Jurkat, Clone E6-1 (cell line): ENCODE data around the gene ACTL8. TPM values are rescaled to one million over a fixed set of nuclear protein-coding genes. Genes with fewer than 3 reads are reported as not detected.

ENCODE experiments used
- DNase-seq: peaks from one replicate; pipeline ENCODE4 v3.0.0-alpha.2; 2011; ENCODE audit warnings: low read depth, low spot score
- H3K4me3 ChIP-seq: 2 replicates; pipeline ENCODE4 v1.5.1; 2011; ENCODE audit warnings: mild to moderate bottlenecking, low read length, control low read depth, moderate library complexity
- polyA plus RNA-seq: library from polyadenylated mRNA; unstranded; fragments of >200 nt; gene quantifications from one replicate; pipeline ENCODE4 v1.2.1, GENCODE V29; 2012; ENCODE audit warnings: missing spikeins; ENCODE audit not compliant: insufficient read length, insufficient read depth

ACTL8 gene, protein sequence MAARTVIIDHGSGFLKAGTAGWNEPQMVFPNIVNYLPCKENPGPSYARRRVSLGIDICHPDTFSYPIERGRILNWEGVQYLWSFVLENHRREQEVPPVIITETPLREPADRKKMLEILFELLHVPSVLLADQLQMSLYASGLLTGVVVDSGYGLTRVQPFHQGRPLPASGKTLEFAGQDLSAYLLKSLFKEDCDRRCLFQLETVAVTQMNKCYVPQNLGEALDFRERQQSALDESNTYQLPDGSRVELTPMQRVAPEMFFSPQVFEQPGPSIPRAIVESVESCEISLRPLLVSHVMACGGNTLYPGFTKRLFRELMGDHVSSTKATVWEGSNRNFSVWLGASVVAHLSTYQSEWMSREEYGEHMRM
- polyA plus RNA-seq: not detected

DNA sequence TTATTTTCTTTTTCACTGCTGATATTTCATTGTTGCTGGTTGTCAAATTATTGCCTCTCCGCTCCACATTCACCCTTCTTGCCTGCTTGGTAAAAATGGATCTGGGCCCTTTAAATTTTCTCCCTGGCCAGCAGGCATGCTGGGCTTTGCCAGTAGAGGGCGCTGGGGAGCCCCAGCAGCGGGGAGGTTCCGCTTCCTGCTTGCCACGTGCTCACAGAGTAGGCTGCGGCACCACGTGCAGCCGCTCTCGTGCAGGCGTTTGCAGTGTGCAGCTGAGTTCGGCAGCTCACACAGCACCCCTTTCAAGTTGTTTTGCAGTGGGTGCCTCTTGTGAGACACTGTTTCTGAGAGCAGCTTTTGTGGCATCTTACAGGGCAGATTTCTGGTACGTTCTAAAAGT, at the start of gene ACTL8:
TSS of gene ACTL8 (plus strand) at position 214 of the 400 bp plus-strand sequence. CDS start 67,676 bp downstream, outside the sequence.
- DNase-seq: no peak
- no peak within 1 kb of the TSS for H3K4me3 ChIP-seq

DNA sequence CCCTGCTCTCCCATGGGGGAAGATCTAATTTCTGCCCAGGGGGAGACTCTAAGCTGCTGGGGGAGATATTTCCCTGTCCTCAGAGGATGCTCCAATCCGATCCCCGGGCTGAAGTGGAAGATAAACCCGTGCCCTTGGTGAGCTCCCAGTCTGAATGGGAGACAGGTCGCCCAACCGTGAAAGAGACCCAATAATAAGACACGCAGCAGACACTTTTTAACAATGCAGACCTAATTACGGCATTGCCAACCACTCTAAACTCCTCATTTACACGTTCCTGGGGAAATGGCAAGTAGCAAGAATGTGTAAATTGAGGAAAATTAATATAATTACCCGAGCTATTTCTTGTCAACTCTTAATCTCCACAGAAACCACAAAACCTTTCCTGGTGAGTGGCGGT, 48.7 kb upstream of the ACTL8 start:
- H3K4me3 ChIP-seq: no peak overlapping the region
- no peak for DNase-seq

DNA sequence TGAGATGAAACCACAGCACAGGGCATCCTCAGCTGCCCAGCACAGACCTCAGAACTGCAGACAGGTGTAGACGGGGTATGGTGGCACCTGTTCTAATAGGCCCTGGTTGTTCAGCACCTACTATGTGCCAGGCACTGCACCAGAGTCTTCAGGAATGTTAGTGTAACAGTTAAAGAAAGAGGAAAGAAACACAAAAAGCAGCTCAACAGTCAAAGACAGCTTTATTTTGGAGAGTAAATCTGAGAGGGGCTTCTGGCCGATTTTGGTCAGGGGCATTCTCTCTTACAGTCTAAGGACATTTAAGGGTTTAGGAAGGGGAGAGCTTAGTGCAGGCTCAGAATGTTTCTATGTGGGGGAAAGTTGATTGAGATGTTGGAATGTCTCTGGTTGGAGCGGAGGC, 45.2 kb upstream of the ACTL8 start:
- DNase-seq: no peak
- no peak overlapping the region for H3K4me3 ChIP-seq

DNA sequence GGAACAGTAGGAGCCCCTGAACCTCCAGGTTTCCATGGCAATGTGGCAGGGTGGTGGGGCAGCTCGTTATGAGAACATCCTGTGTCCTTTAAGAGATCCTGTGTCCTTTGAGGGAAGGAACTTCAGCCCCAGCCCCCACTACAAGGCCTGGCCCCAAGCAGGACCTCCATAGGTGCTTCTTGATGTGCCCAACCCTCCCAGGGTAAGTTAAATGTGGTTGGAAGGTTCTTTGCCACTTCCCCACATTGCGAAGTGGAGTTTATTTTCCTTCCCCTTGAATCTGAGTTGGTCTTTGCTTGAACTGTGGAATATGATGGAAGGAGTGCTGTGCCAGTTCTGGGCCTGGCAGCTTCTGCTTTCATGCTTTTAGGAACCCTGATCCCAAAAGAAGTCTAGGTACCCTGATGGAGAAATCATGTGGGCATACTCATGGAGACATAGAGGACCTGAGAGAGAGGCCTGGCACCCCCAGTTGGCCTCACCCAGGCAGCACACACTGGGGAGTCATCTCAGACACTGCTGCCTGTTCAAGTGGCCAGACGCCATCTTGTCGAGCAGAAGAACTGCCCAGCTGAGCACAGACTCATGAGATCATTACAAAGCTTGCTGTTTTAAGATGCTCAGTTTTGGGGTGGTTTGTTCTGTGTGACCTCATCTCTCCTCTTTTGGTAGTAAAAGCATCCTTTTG, 44.1 kb upstream of the ACTL8 start:
- no peak for DNase-seq
- no peak overlapping the region for H3K4me3 ChIP-seq

DNA sequence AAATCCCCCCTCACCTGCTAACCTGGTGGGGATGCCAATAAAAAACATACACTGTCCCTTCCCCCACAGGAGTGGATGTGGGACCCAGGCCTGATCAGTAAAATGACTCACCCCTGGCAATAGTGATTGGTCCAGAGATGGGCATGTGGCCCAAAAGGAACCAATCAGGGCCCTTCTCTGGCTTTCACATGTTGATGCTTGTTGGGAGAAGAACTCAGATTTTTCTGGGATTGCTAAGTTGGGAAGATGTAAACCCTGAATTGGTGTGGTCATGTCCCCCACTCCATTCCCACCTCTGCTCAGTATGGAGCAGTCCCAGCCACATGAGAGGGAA, 43.6 kb upstream of the ACTL8 start:
- no peak overlapping the region for H3K4me3 ChIP-seq
- DNase-seq: no peak

DNA sequence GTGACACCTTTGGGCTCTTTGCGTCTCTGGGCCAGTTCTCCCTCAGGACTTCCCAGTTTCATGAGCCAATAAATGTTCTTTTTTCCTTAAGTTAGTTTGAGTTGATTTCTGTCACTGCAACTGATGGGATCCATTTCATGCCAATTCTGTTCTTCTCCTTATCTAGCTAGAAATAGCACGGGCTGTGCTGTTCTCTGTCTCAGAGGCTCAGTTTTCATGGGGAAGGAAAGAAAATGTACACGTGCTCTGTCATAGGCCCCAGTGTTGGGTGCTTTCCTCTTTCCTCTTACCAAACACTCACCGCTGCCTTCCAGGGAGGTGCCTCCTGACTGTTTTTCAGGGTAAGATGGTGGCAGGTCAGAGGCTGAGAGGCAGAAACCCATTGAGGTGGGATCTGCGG, 43.2 kb upstream of the ACTL8 start:
- DNase-seq: no peak
- no peak overlapping the region for H3K4me3 ChIP-seq

DNA sequence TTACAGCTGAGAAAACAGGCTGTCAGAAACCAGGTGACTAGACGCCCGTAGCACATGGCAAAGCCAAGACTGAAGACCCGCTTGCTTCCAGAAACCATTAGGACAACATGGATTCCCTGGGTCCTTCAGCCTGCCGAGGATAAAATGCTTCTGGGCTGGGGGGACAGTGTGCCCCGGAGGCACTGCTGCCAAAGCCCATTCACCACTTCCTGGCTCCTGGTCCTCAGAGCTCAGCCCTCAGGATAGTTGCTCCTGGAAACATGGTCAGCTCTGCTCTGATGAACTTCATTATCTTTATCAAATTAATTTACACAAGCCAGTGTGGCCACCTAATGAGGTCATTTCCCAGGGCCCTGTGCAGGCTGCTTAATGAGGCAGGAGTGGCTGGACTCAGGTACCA, 41.1 kb upstream of the ACTL8 start:
- no peak overlapping the region for H3K4me3 ChIP-seq
- DNase-seq: no peak

DNA sequence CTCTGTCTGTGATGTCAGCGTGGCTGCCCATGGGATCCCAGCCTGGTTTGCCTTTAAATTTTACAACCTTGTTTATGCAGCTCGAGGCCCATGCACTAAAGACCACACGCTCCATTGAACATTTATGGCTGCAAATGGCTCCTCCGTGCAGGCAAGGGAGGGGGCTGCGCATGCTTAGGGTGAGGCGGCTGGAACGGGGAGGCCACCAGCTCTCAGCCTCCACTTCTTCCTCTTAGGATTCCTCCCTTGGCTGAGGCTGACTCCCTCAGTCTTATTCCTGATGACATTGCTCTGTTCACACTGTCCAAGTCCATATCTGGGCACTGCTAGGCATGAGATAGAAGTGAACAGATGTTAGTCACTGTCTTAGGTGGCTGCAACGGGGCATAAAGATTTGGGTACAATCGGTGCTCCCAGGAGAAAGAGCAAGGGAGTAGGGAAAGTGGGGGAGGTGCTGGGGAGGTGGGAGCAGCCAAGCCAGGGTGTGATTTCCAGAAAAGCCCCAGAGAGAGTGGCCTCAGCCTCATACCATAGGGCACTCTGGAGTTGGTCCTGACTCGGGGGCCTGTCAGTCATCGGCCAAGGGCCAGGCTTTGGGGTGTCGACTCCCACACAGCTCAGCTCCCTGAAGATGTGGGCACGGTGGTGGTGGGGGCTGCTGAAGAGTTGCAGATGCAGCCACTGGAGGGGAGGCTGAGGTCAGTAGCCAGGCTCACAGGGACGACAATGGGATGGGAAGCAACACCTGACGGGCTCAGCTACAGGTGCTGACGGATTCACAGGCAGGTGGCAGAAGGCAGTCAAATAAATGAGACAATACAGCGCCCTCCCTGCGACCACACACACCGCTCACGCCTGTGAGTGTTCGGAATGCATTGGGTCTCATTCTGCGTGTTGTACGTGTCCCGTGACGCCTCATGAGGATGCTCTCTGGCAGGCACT, 37.3 kb upstream of the ACTL8 start:
- H3K4me3 ChIP-seq: no peak overlapping the region
- DNase-seq: no peak

DNA sequence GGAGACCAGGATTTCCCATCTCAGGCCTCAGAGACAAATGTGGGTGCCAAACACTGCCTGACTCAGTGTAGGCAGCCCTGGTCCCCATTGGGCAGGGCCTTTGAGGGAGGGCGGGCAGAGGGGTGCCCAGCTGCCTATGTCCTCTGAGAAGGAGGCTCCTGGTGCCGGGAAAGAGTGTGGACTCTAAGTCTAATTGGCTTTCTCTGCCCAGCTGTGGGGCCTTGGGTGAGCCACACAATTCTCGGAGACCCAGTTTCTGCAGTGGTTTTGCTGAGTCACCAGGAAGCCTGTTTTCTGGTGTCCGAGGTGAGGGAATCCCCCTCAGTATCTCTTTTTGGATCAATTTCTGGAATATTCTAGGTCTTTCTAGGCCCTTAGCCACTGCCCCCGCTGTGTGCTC, 35.3 kb upstream of the ACTL8 start:
- no peak overlapping the region for H3K4me3 ChIP-seq
- DNase-seq: no peak

DNA sequence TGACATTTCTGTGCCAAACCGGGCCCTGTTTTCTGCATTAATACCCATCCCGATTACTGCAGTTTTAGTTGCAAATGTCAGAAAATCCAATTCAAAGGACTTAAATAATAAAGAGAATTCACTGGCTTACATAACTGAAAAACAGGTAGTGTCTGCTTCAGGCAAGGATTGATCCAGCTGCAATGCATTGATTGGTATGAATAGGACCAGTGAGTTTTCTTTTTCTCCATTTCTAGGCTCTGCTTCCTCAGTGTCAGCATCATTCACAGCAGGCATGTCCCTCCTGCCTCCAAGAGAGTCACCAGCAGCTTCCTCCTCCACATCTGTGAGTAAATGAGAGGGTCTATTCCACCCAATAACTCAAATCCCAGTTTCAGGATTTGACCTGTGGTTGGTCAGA, 33.7 kb upstream of the ACTL8 start:
- H3K4me3 ChIP-seq: no peak overlapping the region
- DNase-seq: no peak

DNA sequence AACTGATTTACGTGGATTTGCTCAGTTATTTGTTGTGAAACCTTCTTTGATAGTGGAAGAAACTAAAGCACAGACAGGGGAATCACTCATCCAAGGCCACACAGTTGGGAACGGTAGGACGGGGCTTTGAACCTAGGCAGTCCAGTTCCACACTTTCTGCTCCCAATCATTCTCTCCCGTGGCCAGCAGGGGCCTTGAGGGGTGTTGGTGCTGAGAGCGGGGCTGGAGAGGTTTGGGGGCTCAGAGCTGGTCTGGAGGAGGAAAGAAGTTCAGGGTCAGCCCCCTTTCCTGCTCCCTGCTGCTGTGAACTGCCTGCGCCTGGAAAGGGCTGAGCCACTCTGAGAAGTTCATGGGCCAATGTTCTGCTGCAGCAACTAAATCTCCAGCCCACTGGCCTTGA, 31.4 kb upstream of the ACTL8 start:
- no peak for DNase-seq
- no peak overlapping the region for H3K4me3 ChIP-seq

DNA sequence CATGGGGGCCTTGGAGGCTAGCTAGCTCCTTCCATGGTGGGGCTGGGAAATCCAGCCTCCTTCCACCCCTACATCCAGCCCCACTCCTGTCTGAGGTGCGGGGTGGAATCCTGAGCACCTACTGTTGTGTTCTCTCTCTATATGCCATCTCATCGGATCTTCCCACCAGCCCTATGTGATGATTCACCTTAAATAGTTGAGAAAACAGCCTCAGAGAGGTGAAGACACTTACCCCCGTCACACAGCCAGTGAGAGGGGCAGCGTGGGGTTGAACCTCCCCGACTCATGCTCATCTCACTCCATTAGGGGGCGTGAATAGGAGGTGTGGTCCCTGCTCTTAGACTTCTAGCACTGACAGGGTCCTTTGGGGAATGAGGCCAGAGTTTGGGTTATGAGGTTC, 31.0 kb upstream of the ACTL8 start:
- no peak overlapping the region for H3K4me3 ChIP-seq
- no peak for DNase-seq

DNA sequence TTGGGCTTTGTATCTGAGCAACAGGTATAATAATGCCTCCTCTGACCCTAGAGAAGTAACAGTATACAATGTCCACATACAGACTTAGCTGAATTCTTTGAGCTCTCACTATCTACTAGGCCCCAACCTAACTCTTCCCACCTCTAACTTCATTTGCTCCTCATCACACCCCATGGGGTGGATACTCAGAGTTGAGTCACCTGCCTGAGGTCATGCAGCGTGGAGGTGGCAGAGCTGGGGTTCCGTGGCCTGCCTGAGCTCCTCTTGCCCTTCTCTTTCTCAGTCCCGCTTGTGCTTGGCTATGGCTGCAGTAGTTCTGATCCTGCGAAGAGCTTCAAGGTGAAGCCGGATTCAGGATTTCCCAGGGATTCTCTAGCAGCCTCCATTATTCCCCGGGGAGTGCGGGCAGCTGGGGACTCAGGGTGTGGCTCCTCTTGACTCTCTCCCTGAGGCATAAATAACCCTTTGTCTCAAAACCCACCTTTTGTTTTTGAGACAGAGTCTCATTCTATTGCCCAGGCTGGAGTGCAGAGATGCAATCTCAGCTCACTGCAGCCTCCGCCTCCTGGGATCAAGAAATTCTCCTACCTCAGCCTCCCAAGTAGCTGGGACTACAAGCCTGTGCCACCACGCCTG, 29.9 kb upstream of the ACTL8 start:
- DNase-seq: no peak
- no peak overlapping the region for H3K4me3 ChIP-seq

DNA sequence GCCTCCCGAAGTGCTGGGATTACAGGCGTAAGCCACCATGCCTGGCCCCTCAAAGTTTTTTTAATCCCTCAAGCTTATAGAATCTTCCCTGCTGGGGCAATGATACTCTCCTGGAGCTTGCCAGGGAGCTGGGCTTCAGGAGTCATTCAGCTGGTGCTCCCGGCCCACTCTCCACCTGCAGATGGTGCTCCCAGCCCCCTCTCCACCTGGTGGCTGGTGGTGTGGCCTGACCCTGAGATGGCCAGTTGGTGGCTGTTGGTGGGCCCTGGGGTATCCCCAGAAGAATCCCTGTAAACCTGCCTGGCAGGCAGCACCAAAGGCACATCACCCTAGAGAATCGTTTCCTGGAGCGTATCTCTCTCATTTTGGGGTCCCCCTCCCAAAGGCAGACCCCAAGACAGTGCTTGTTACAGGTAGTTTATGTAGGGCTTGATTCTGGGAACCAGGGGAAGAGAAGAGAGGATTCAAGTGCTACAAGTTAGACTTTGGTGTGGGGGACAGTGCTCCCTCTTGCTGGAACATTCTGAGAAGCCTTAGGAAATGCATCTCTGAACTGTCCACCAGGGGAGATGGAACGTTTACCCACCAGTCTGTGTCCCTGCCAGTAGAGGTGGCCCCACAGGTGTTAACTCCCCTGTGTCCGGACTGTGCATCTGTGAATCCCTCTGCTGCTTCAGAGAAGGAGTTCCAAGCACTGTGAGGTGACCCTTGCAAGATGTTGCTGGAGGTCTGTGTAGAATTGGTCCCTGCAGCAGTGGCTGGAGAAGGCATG, 29.1 kb upstream of the ACTL8 start:
- no peak for DNase-seq
- H3K4me3 ChIP-seq: no peak overlapping the region

DNA sequence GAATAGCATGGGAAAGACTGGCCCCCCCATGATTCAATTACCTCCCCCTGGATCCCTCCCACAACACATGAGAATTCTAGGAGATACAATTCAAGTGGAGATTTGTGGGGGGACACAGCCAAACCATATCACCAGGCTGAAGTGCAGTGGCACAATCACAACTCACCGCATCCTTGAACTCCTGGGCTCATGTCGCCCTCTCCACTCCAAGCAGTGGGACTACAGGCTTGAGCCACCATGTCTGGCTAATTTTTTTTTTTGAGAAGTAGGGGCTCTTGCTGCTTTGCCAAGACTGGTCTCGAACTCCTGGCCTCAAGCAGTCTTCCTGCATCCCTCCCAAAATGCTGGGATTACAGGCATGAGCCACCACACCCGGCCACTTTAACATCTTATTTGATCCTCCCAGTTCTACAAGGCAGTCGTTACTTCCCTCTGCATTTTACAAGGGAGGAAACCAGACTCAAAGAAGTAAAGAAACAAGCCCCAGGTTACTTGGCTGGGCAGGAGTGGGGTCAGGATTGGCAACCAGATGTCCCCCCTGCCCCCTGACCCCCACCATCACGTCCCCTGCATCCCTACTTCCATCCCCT, 26.9 kb upstream of the ACTL8 start:
- no peak for DNase-seq
- no peak overlapping the region for H3K4me3 ChIP-seq

DNA sequence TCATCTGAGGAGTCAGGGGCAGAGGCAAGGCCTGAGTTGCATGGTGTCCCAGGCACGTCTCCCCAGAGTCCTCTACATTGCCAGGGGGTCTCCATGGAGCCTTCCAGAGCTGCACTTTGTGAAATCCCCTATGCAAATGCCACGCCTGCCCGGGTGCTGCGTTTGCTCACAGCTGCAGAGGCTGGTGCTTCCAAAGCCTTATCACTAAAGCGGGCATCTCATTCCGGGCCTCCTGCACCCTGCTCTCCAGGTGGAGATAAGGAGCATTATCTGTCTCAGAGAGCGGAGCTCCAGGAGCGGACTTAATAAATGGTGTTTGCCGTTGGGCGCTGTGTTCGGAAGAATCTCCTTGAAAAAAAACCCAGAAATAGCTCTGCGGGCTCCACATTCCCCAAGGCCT, 25.9 kb upstream of the ACTL8 start:
- H3K4me3 ChIP-seq: no peak overlapping the region
- DNase-seq: no peak

DNA sequence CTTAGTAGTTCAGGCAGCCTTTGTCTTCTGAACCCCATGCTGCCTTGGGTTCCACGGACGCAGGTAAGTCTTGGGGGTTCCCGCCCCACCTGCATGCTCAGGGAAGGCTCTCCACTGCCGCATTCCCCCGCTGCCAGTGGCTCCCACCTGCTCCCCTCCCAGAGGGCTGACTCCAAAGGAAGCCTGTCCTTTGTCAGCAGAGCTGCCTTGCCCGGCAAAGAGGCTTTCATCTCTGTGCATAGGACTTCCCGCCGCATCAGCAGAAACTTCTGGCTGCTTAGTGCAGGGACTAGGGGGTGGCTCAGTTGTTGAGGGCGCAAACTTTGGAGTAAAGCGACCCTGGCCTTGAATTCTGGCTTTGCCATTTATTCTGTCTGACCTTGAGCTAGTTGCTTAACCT, 25.2 kb upstream of the ACTL8 start:
- H3K4me3 ChIP-seq: no peak overlapping the region
- DNase-seq: no peak

DNA sequence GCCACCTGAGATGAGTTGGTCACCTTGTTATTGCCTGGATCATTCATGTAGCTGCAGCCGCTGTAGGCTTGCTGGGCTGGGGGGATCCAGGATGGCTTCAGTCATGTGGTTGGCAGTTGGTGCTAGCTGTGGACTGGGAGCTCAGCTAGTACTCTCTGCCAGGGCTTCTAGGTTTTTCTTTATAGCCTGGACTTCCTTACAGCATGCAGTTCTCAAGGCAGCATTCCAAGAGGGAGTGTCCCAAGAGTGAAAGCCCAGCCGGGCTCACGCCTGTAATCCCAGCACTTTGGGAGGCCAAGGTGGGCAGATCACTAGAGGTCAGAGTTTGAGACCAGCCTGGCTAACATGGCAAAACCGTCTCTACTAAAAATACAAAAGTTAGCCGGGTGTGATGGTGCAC, 23.7 kb upstream of the ACTL8 start:
- no peak for DNase-seq
- no peak overlapping the region for H3K4me3 ChIP-seq
